GM18870 (cell line): Measurements from ENCODE around the gene ITM2C.

Source experiments
- ATAC-seq: cut with Tn5 transposase; IDR thresholded peaks from one replicate; pipeline ENCODE4 v1.9.1; 2021; ENCODE audit warnings: moderate library complexity; ENCODE audit not compliant: unreplicated experiment

ITM2C gene

GRCh38 chr2:230905448-230906421 lies 41.0 kb downstream of the ITM2C start:
- ATAC-seq = no peak

GRCh38 chr2:230906471-230907230 lies 41.9 kb downstream of the ITM2C start:
- ATAC-seq = no peak

- no peak for ATAC-seq
These were observed 42.8 kb downstream of the ITM2C start for GRCh38 chr2:230907361-230908091.

DNA sequence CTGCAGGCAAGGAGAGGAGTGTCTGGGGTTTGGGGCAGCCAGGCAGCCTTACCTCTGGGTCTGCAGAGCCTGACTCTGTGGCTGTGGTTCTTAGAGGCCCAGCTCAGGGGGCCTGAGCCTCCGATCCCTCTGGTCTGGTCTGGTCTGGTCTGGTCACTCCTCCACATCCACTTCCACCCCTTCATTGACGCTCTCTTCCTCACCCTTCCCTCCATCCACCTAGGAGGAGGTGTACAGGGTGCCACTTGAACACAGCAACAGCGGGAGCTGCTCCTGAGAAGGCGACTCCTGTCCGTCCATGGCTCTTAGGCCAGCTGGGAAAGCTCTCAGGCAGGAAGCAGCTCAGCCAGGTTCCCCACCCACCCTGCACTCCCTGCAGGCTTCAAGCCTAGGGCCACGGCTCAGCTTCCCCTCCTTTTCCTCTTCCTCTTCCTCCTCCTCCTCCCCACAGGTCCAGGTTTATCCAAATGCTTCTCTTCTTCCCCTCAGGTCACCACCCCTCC lies 43.4 kb downstream of the ITM2C start:
- no peak for ATAC-seq

DNA sequence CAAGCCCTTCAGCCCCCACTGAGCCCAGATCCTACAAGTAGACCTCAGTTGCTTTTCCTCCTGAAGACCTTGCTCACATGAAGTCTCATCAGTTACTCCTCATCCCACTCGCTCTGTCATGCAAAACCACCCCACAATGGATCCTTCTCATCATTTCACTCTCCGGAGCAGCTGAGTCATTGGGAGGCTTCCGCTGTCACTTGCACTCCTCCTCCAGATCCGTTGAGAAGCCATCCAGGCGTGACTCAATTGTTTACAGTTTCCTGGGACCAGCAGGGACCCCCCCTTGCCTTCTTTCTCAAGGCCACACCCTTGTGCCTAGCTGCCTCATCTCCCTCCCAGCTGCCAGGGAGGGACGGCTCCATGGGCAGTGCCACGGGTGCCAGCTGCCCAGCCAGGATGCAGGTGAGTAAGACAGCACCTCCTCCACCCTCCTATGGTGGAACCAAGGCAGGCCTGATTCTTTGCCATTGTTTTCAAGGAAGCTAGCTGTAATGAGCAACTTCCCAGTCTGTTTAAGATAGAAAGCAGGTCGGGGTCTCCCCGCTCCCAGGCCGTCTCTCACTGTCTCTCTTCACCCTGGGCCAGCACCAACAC lies 44.0 kb downstream of the ITM2C start:
- ATAC-seq = no peak

- ATAC-seq = no peak
These were observed 45.3 kb downstream of the ITM2C start for GRCh38 chr2:230909841-230910545.

DNA sequence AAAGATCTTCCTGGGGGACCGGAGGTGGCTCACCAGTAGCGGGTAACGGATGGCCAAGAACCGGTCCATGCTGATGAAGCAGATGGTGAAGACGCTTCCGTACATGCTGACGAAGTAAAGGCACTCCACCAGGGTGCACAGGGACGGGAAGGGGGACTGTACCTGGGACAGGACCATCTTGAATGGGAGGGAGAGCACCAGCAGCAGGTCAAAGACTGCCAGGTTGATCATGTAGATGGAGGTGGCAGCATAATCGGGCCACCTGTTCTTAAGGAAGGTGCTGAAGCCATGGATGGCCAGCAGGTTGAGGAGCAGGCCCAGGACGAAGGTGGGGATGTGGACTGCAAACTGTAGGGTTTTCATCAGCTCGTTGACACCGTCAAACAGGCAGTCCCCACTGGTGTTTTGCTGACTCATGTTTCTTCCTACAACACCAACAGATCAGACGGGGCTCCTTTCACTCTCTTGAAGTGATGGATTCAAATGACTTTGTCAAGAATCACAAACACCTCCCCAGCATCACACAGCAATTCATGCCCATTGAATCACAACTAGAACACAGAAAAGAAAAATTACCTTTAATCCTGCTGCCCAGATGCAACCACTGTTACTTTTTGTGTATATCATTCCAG lies 45.9 kb downstream of the ITM2C start:
- ATAC-seq = no peak

DNA sequence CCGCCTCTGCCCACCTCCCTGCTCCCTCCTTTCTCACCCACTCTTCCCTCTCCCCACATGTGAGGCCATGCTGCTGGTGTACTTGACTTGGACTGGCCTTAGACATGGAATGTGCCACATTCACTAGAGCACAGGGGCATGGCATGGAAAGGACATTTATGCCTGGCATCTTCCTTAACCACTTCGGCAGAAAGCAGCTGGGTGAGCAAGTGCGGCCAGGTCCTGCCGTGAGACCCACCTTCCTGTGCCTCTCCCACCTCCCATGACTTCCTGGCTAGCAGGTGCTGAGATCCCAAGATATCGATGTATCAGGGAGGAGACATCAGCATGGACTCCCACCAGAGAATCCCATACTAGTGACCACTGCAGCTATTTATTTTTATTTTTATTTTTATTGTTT lies 47.3 kb downstream of the ITM2C start:
- ATAC-seq = no peak

GRCh38 chr2:230912724-230913123 lies 48.0 kb downstream of the ITM2C start:
- ATAC-seq = no peak

DNA sequence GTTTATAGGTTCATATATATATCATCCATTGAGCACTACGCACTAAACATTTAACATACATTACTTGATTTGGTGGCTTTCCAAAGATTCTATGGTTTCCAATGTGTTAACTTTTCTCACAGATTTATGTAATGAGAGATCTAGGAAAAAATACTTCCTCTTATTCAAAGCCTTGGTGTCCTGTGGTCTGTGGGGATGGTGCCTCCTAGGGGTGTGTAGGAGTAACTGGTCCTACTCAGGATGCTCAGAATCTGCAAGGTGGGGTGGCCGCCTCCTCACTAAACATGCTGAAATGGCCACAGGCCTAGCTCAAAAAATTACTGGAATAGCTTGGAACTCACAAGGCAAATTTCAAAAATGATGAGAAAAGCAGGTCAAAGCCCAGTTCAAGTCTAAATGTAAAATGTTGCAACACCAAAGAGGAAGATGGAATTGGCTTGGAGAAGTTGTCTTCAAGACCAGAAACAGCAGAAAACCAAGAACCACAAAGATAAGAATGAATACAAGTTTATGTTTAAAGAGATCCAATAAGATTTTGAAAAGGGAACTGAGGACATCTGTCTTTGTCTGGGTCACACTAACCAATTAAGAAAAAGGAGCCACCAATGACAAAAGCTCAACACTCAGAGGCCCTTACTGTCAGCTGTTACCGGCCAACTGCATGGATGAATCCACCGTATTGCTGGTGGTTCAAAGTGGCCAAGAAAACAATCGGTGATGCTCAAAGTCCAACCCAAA lies 48.8 kb downstream of the ITM2C start:
- no peak for ATAC-seq

DNA sequence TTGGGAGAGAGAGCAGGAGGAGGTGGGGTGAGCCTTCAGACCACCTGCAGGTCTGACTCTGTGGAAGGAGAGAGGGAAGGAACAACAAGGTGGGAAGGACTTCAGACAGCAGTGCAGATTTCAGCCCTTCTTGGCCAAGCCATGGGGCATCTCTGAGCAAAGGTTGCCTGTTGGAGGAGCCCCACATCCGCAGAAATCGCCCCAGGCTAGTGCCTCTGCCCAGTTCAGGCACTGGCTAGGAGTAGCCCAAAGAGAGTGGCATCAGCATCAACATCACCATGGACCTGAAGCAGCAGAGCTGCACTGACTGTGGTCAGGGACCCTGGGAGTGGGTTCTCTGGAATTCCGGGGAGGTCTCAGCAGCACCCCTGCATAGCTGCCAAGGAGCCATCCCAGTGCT lies 50.1 kb downstream of the ITM2C start:
- ATAC-seq = no peak

GRCh38 chr2:230915319-230915718 lies 50.6 kb downstream of the ITM2C start:
- ATAC-seq = no peak

GRCh38 chr2:230916218-230916617 lies 51.5 kb downstream of the ITM2C start:
- no peak for ATAC-seq

- ATAC-seq = no peak
These were observed 54.5 kb downstream of the ITM2C start for GRCh38 chr2:230919240-230919639.

DNA sequence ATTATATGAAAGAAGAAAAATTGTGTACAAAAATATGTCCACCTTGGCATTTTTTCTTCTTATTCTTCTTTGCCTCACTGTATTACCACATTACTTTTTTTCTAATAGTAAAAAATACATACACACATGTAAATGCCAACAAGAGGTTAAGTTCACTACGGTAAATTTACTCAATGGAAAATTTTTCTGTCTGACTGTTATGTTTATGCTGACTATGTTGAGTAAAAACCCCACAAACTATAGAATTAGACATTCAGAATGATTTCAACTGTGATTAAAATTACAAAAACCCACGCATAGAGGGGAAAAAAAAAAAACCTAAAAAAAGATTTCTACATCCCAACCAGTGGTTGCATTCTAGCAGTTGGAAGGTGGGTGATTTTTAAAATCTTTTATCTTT lies 54.9 kb downstream of the ITM2C start:
- ATAC-seq = no peak

DNA sequence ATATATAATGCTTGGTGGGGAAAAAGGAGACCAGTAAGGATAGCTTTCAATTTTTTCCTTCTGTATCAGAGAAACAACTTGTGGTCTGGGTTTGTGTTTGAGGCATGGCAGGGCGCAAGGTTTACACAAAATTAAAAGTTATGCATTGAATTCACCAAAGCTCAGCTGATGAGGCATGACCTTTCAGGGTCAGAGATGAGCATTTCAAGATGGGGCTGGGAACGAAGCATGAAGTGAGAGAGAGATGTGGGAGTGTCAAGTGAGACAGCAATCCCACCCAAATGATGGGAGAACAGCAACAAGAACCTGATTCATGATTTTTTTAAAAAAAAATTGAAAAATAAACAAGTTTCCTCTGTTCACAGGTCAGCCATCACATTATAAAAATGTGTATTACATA lies 55.4 kb downstream of the ITM2C start:
- no peak for ATAC-seq

DNA sequence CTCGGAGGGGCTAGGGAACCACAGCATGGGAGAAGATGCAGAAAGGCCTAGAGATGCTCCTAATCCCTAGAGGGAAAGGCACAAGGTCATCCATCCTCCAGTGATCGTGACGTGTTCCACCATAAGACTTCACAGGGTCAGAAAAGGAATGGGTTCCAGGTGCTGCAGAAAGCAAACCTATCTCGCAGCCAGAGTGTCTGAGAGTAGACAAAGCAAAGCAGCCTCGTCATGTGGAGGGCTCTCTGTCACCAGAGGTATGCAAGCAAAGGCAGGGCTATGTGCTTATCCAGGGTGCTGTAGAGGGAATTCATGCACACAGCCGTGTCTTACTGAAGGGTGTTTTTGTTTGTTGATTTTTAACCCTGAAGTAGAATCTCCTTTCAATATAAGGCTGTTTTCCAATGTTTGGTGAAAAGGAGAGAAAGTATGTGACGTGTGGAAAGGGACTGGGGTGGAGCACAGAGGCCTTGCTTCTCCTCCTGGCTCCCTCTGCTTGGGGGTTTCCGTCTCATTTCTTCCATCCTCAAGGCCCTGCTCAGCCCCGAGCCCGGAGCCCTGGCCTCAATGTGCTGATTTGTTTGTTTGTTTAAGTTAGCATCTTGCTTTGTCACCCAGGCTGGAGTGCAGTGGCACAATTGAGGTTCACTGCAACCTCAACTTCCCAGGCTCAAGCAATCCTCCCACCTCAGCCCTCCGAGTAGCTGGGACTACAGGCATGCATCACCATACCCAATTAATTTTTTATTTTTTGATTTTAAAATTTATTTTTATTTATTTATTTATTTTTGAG lies 57.3 kb downstream of the ITM2C start:
- ATAC-seq = no peak
